HG03175 (cell line): ENCODE measurements around the gene SIPA1L3.

Experiments used
- ATAC-seq: cut with Tn5 transposase; IDR thresholded peaks from one replicate; pipeline ENCODE4 v1.9.1; 2021; ENCODE audit warnings: mild to moderate bottlenecking, moderate library complexity; ENCODE audit not compliant: unreplicated experiment

The SIPA1L3 gene

GRCh38 chr19:38203197-38203596 is 296.2 kb downstream of the SIPA1L3 start:
- ATAC-seq, result no peak

GRCh38 chr19:38204096-38204495 is 297.1 kb downstream of the SIPA1L3 start:
- ATAC-seq, result no peak

- ATAC-seq, result no peak
These were observed 297.7 kb downstream of the SIPA1L3 start for GRCh38 chr19:38204728-38205127.

GRCh38 chr19:38206006-38206745 is 299.2 kb downstream of the SIPA1L3 start:
- ATAC-seq, result no peak

- no peak for ATAC-seq
These were observed 299.9 kb downstream of the SIPA1L3 start for GRCh38 chr19:38206928-38207327.

- no peak for ATAC-seq
These were observed 300.5 kb downstream of the SIPA1L3 start for GRCh38 chr19:38207543-38207942.

GRCh38 chr19:38208571-38208970 is 301.6 kb downstream of the SIPA1L3 start:
- no peak for ATAC-seq

- ATAC-seq, result no peak
These were observed 302.1 kb downstream of the SIPA1L3 start for GRCh38 chr19:38209152-38209551.

- no peak for ATAC-seq
These were observed 302.9 kb downstream of the SIPA1L3 start for GRCh38 chr19:38209671-38210457.

GRCh38 chr19:38210458-38210987 is 303.5 kb downstream of the SIPA1L3 start:
- ATAC-seq, result no peak

- no peak for ATAC-seq
These were observed 304.2 kb downstream of the SIPA1L3 start for GRCh38 chr19:38211151-38211591.

GRCh38 chr19:38211766-38212165 is 304.8 kb downstream of the SIPA1L3 start:
- no peak for ATAC-seq

- no peak for ATAC-seq
These were observed 306.5 kb downstream of the SIPA1L3 start for GRCh38 chr19:38213469-38213868.

GRCh38 chr19:38213911-38214625 is 307.1 kb downstream of the SIPA1L3 start:
- peak; percentile 79 for ATAC-seq

GRCh38 chr19:38216785-38217641 is 310.0 kb downstream of the SIPA1L3 start:
- no peak for ATAC-seq

GRCh38 chr19:38218204-38218603 is 311.2 kb downstream of the SIPA1L3 start:
- no peak for ATAC-seq

GRCh38 chr19:38219221-38219620 is 312.2 kb downstream of the SIPA1L3 start:
- ATAC-seq, result no peak

GRCh38 chr19:38221421-38221820 is 314.4 kb downstream of the SIPA1L3 start:
- ATAC-seq, result no peak

- no peak for ATAC-seq
These were observed 315.2 kb downstream of the SIPA1L3 start for GRCh38 chr19:38221919-38222830.
